GM21576 (cell line): Measurements from ENCODE around the gene HS6ST3.

Experiments
- ATAC-seq: cut with Tn5 transposase; IDR thresholded peaks from one replicate; pipeline ENCODE4 v1.9.1; 2021; ENCODE audit warnings: mild to moderate bottlenecking, moderate library complexity; ENCODE audit not compliant: unreplicated experiment

The HS6ST3 gene

GRCh38 chr13:96816261-96816660, 726.4 kb downstream of the HS6ST3 start:
- no peak for ATAC-seq

- no peak for ATAC-seq
Measured at GRCh38 chr13:96816874-96817273, 727.0 kb downstream of the HS6ST3 start.

DNA sequence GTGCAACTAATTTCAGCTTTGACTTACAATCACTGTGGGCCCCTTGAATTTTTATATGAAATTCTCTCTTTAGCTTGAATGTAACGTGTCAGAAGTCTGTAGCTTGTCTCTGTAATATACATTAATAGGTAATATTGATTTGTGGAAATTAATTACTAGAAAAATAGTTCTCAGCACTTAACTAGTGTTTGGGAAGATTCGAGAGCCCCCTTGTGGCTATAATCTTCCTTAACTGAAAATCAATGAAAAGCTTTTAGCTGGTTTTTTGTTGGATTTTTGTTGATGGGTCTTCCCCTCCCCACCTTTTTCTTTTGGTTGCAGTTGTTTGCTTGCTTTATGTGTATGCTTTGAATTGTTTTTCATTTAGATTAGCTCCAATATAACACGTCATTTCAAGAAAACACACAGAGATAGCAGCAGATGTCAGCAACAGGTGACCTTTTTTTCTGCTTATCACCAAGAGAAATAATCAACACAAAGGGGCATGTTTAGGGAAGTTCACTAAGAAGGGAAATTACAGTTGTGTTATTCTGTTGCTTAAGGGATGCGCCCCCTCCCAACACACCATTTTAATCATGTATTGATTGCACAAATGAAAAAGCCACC, 727.5 kb downstream of the HS6ST3 start:
- ATAC-seq, result no peak

DNA sequence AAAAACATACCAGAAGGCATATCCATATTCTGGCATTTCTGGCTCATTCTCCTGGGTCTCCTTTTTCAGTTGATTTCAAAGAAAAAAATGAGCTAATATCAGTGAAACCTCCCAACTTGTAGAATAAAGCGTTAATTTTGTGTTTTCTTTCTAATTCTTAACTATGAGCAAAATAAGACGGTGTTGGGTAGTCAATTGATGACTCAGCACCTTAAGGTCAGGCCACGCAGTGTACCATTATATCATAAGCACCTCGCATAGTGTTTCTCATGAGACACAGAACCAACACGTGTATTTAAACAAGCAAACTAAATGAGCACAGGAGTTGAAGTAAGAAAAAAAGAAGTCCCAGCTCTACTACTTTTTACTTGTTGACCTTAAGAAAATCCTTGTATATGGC, 729.5 kb downstream of the HS6ST3 start:
- no peak for ATAC-seq

- no peak for ATAC-seq
Measured at GRCh38 chr13:96821381-96821780, 731.5 kb downstream of the HS6ST3 start.

GRCh38 chr13:96821971-96822370, 732.1 kb downstream of the HS6ST3 start:
- no peak for ATAC-seq

DNA sequence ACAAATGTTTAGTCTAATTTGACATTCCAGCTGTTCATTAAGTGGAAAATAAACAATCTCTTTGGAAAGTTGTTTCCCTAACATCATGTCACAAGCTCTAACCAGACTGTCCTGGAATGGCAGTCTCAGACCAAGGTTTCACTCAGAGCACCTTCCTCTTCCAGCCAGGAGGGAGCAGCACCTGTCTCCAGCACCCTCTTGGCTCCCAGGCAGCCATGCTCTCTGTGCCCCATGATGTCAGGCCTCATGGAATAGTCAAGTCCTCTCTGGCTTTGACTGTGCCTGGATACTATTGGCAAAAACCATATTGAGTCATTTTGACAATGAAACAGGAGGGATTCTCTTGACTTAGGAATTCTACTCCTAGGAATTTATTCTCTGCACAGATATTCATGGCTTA, 733.0 kb downstream of the HS6ST3 start:
- ATAC-seq, result no peak

- ATAC-seq, result no peak
Measured at GRCh38 chr13:96824140-96824539, 734.2 kb downstream of the HS6ST3 start.

GRCh38 chr13:96825653-96826052, 735.7 kb downstream of the HS6ST3 start:
- no peak for ATAC-seq

- no peak for ATAC-seq
Measured at GRCh38 chr13:96834626-96835025, 744.7 kb downstream of the HS6ST3 start.

GRCh38 chr13:96835546-96835945, 745.6 kb downstream of the HS6ST3 start:
- no peak for ATAC-seq

GRCh38 chr13:96836733-96837132, 746.8 kb downstream of the HS6ST3 start:
- ATAC-seq, result no peak

DNA sequence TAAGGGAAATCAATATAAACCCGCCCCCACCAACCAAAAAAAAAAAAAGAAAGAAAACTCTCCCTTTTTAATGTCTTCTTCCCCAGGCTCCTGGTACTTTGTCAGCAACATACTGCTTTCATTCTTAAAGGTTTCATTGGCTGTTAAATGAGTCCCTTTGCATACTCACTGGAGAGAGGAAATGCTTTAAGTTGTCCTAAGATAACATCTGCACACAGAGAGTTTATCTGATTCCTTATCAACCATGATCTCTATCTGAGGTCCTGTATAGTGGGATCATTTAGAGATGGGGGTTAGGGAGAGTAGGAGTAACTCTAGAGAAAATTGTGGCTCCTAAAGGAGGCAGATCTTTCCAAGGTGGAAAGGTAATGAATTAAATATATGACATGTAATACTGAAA, 747.9 kb downstream of the HS6ST3 start:
- ATAC-seq, result no peak

- ATAC-seq, result no peak
Measured at GRCh38 chr13:96844195-96844594, 754.3 kb downstream of the HS6ST3 start.

- ATAC-seq, result no peak
Measured at GRCh38 chr13:96844616-96845015, 754.7 kb downstream of the HS6ST3 start.

- no peak for ATAC-seq
Measured at GRCh38 chr13:96848286-96848685, 758.4 kb downstream of the HS6ST3 start.

DNA sequence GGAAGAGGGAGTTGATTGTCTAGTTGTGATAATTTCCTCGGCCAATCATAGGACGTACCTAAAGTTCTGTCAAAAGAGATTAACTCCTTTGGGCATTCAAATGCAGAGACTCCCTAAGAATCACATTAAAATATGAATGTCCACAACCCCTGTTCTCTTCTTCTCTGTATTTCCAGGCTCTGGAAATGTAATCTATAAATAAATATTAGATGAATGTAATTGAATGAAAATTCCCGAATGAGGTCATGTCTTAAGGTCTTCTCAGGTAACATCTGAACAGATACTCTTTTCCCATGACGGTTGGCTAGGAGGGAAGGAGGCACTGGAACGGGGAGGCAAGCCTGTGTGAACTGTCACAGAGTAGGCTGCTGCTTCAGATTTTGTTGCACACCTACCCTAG, 759.2 kb downstream of the HS6ST3 start:
- ATAC-seq, result no peak

- no peak for ATAC-seq
Measured at GRCh38 chr13:96850538-96851145, 760.7 kb downstream of the HS6ST3 start.

DNA sequence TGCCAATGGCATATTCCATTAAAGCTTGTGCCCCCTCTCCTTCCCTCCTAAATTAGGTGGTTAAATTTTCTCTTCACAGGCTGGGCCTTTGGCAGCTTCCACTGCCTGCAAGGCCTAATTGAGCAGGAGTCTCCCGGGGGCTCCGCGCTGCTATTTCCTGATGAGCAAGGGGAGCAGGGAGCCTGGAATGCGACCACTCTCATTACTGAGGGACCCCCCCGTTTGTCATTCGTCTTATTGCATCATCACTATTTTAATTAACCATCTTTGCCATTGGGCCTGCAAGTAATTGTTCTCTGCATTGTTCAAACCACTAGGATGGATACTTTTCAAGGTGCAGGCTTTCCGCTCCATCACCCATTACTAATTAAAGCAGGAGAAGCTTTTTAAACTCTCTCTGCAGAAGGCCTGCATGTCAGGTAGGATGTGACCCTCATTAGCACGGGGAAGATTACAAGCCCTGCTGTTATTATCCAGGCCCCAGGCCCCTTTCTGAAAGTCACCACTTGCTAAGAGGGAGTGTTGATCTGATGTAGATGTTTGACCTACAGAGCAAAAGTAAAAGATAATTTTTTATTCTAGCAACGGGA, 762.0 kb downstream of the HS6ST3 start:
- ATAC-seq, result no peak

- no peak for ATAC-seq
Measured at GRCh38 chr13:96858133-96858826, 768.4 kb downstream of the HS6ST3 start.

GRCh38 chr13:96860882-96861281, 771.0 kb downstream of the HS6ST3 start:
- ATAC-seq, result no peak

DNA sequence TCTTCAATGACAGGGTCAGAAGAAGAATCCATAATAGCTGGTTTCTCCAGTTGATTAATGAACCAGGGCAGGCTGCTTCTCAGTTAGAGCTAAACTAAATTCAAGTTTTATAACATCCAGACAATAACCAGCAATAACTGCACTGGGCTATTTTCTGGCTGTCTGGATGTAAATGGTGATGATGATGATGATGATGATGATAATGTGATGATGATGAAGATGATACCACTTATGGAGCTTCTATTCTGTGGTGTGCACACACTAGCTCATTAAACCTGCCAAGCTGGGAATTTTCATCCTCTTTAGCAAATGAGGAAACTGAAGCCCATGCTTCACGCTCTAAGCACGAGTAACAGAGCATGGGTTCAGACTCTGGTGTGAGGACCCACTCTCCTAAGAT, 772.2 kb downstream of the HS6ST3 start:
- no peak for ATAC-seq
